ENCODE data around the gene NR1H4. TPM values are rescaled to one million over a fixed set of nuclear protein-coding genes. Genes with fewer than 3 reads are reported as not detected.

The NR1H4 gene
- total RNA-seq, 1 donor from 2014 or later: 1.9 TPM

GRCh38 chr12:100445081-100445481 is 28.6 kb upstream of the NR1H4 start:
- no peak for TF ChIP-seq CTCF (IDR thresholded peaks at IDR 0.05; ENCODE audit: unreplicated experiment)
- peaks cover 2% of the 10 kb centered on the region for H3K27me3 Mint-ChIP-seq (ENCODE audit: low read depth)
- no peaks in the 10 kb centered on the region for H3K9me3 Mint-ChIP-seq
- H3K4me3 Mint-ChIP-seq: no peak overlapping the region
- H3K36me3 Mint-ChIP-seq: no peaks in the 10 kb centered on the region
- DNase-seq (ENCODE audit: low spot score in 2 of 2, unreplicated experiment in 2 of 2): no peak
- peaks cover 7% of the 10 kb centered on the region for H3K4me1 Mint-ChIP-seq
- no peak overlapping the region for H3K27ac Mint-ChIP-seq

GRCh38 chr12:100447381-100447780 is 26.3 kb upstream of the NR1H4 start:
- Mint-ChIP-seq H3K4me3 (no peak overlapping the region), H3K9me3 (no peaks in the 10 kb centered on the region), H3K4me1 (peaks cover 7% of the 10 kb centered on the region), H3K27ac (no peak overlapping the region), H3K36me3 (no peaks in the 10 kb centered on the region), H3K27me3 (ENCODE audit: low read depth) (peaks cover 20% of the 10 kb centered on the region)
- no peak for DNase-seq (ENCODE audit: low spot score in 2 of 2, unreplicated experiment in 2 of 2)
- no peak for TF ChIP-seq CTCF (IDR thresholded peaks at IDR 0.05; ENCODE audit: unreplicated experiment)

- no peak overlapping the region for H3K27ac Mint-ChIP-seq
- H3K4me1 Mint-ChIP-seq: peaks cover 7% of the 10 kb centered on the region
- H3K36me3 Mint-ChIP-seq: no peaks in the 10 kb centered on the region
- peaks cover 22% of the 10 kb centered on the region for H3K27me3 Mint-ChIP-seq (ENCODE audit: low read depth)
- TF ChIP-seq CTCF (IDR thresholded peaks at IDR 0.05; ENCODE audit: unreplicated experiment): no peak
- no peak overlapping the region for H3K4me3 Mint-ChIP-seq
- no peak for DNase-seq (ENCODE audit: low spot score in 2 of 2, unreplicated experiment in 2 of 2)
- H3K9me3 Mint-ChIP-seq: no peaks in the 10 kb centered on the region
These were observed 25.0 kb upstream of the NR1H4 start for GRCh38 chr12:100448656-100449055.

- Mint-ChIP-seq H3K4me3 (no peak overlapping the region), H3K4me1 (peaks cover 7% of the 10 kb centered on the region), H3K9me3 (no peaks in the 10 kb centered on the region), H3K27ac (no peak overlapping the region), H3K36me3 (no peaks in the 10 kb centered on the region), H3K27me3 (ENCODE audit: low read depth) (peaks cover 25% of the 10 kb centered on the region)
- TF ChIP-seq CTCF (IDR thresholded peaks at IDR 0.05; ENCODE audit: unreplicated experiment): no peak
- no peak for DNase-seq (ENCODE audit: low spot score in 2 of 2, unreplicated experiment in 2 of 2)
These were observed 22.9 kb upstream of the NR1H4 start for GRCh38 chr12:100450735-100451134.

GRCh38 chr12:100453951-100454350 is 19.7 kb upstream of the NR1H4 start:
- no peak for DNase-seq (ENCODE audit: low spot score in 2 of 2, unreplicated experiment in 2 of 2)
- H3K4me3 Mint-ChIP-seq: no peak overlapping the region
- H3K9me3 Mint-ChIP-seq: no peaks in the 10 kb centered on the region
- peaks cover 33% of the 10 kb centered on the region for H3K27me3 Mint-ChIP-seq (ENCODE audit: low read depth)
- no peaks in the 10 kb centered on the region for H3K36me3 Mint-ChIP-seq
- no peak for TF ChIP-seq CTCF (IDR thresholded peaks at IDR 0.05; ENCODE audit: unreplicated experiment)
- H3K27ac Mint-ChIP-seq: no peak overlapping the region
- H3K4me1 Mint-ChIP-seq: no peaks in the 10 kb centered on the region

GRCh38 chr12:100455896-100456295 is 17.8 kb upstream of the NR1H4 start:
- no peaks in the 10 kb centered on the region for H3K9me3 Mint-ChIP-seq
- no peaks in the 10 kb centered on the region for H3K36me3 Mint-ChIP-seq
- peaks cover 24% of the 10 kb centered on the region for H3K27me3 Mint-ChIP-seq (ENCODE audit: low read depth)
- H3K4me3 Mint-ChIP-seq: no peak overlapping the region
- DNase-seq (ENCODE audit: low spot score in 2 of 2, unreplicated experiment in 2 of 2): no peak
- peaks cover 4% of the 10 kb centered on the region for H3K4me1 Mint-ChIP-seq
- TF ChIP-seq CTCF (IDR thresholded peaks at IDR 0.05; ENCODE audit: unreplicated experiment): no peak
- no peak overlapping the region for H3K27ac Mint-ChIP-seq

All from mesothelial cell of epicardium (in vitro differentiated cells).